Measurements from ENCODE around the gene BSN. TPM values are rescaled to one million over a fixed set of nuclear protein-coding genes. Genes with fewer than 3 reads are reported as not detected.
A peak's percentile ranks its signal among the peaks of the same experiment; 100 is the strongest.
"Not testable (repeated sequence)": the region's sequence is repeated elsewhere in the genome, so short reads cannot be mapped to it uniquely, and the experiment has no call there.

Gene BSN
- total RNA-seq, 2 donors from 2014 or later = 1.3 to 6.6 TPM

DNA sequence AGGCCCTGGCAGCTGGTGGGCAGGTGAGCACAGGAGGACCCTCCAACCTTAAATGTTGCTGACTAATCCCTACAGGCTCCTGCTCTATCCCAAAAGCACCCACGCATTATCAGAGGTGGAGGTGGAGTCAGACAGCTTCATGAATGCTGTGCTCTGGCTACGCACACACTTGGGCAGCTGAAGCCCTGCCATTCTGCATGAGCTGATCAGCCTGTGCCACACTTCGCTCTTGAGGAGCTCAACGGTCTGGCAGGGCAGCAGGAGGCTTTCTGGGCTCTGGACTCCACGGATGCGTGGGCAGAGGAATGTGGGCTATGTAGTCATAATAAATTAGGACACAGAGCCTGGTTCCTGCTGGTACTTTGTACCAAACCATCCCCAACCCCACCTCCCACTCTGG lies 128.9 kb downstream of the BSN start:
- ATAC-seq (no peak), DNase-seq (no peak)
- H3K4me3 ChIP-seq = no peak overlapping the region
- H3K27ac ChIP-seq = no peak overlapping the region
- no peaks in the 10 kb centered on the region for H3K9me3 ChIP-seq
- peaks cover 7% of the 10 kb centered on the region for H3K4me1 ChIP-seq
- 88% methylated on average over 6 of the region's 6 CpGs; no CpG with 5 or more reads in 1 of the 2 donors for WGBS, 2 donors
- TF ChIP-seq POLR2A (IDR thresholded peaks at IDR 0.05) = no peak
- TF ChIP-seq, protein P1, sequence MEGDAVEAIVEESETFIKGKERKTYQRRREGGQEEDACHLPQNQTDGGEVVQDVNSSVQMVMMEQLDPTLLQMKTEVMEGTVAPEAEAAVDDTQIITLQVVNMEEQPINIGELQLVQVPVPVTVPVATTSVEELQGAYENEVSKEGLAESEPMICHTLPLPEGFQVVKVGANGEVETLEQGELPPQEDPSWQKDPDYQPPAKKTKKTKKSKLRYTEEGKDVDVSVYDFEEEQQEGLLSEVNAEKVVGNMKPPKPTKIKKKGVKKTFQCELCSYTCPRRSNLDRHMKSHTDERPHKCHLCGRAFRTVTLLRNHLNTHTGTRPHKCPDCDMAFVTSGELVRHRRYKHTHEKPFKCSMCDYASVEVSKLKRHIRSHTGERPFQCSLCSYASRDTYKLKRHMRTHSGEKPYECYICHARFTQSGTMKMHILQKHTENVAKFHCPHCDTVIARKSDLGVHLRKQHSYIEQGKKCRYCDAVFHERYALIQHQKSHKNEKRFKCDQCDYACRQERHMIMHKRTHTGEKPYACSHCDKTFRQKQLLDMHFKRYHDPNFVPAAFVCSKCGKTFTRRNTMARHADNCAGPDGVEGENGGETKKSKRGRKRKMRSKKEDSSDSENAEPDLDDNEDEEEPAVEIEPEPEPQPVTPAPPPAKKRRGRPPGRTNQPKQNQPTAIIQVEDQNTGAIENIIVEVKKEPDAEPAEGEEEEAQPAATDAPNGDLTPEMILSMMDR (IDR thresholded peaks at IDR 0.05) = no peak
- peaks cover 0 to 26% of the 10 kb centered on the region in 2 donors for H3K36me3 ChIP-seq (replicated peaks in 1 of 2; ENCODE audit: insufficient read depth in 1 of 2, low read depth in 2 of 2)
- no peaks in the 10 kb centered on the region for H3K27me3 ChIP-seq
- intact Hi-C loops (cut with DNase I) = no loop called here

GRCh38 chr3:49684453-49684852 lies 130.2 kb downstream of the BSN start:
- H3K4me3 ChIP-seq; DNase-seq; ATAC-seq; H3K27ac ChIP-seq; intact Hi-C loops (cut with DNase I); H3K27me3 ChIP-seq; H3K9me3 ChIP-seq: not testable (repeated sequence)
- WGBS, 2 donors = 79% methylated on average over 2 of the region's 2 CpGs; no CpG with 5 or more reads in 1 of the 2 donors
- Histone ChIP-seq H3K36me3 (replicated peaks in 1 of 2; ENCODE audit: insufficient read depth in 1 of 2, low read depth in 2 of 2) (peaks cover 0 to 16% of the 10 kb centered on the region in 2 donors), H3K4me1 (peaks cover 16% of the 10 kb centered on the region)

DNA sequence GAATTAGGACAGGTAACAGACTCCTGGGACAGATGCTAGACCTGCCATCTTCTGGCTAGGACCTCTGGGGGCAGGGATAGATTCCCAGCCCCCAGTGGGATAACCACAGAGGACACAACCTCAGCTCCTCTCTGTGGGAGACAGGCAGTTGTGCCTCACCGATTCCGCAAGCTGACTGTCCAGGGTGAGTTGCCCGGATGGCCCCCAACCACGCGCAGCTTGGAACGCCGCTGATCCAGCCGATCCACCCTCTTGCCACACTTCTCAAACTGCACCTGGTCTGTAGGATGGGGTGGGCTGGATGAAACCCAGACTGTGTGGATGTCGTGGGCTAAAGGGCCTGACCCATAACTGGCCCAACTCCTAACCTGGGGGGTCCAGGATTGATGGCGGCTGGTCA lies 130.8 kb downstream of the BSN start:
- intact Hi-C loops (cut with DNase I) = not testable (repeated sequence)

GRCh38 chr3:49685846-49686245 lies 131.6 kb downstream of the BSN start:
- DNase-seq; H3K9me3 ChIP-seq; H3K27me3 ChIP-seq; ATAC-seq; H3K36me3 ChIP-seq (replicated peaks in 1 of 2; ENCODE audit: insufficient read depth in 1 of 2, low read depth in 2 of 2); intact Hi-C loops (cut with DNase I); H3K4me3 ChIP-seq: not testable (repeated sequence)
- H3K27ac ChIP-seq = peak overlapping the region in 3 of 4 donors; percentile 35 to 73 (median 66)
- WGBS, 2 donors = 34% methylated on average over 32 of the region's 36 CpGs; no CpG with 5 or more reads in 1 of the 2 donors
- H3K4me1 ChIP-seq = peaks cover 27% of the 10 kb centered on the region

More for the DNA sequence above, 130.8 kb downstream of the BSN start:
- Histone ChIP-seq H3K36me3 (replicated peaks in 1 of 2; ENCODE audit: insufficient read depth in 1 of 2, low read depth in 2 of 2) (peaks cover 0 to 13% of the 10 kb centered on the region in 2 donors), H3K4me1 (peaks cover 19% of the 10 kb centered on the region)
- DNase-seq, H3K4me3 ChIP-seq, H3K27ac ChIP-seq, H3K9me3 ChIP-seq, H3K27me3 ChIP-seq, ATAC-seq: not testable (repeated sequence)
- WGBS, 2 donors = 90 to 93% methylated on average over 8 to 9 of the region's 10 CpGs

GRCh38 chr3:49686346-49686745 lies 132.1 kb downstream of the BSN start:
- Histone ChIP-seq H3K4me1 (peaks cover 32% of the 10 kb centered on the region), H3K4me3 (peak overlapping the region; percentile 6 to 36), H3K27ac (peak overlapping the region; percentile 8 to 73 (median 50))
- DNase-seq (peak; percentile 92 to 93 (median 93)), ATAC-seq (peak; percentile 86)
- H3K9me3 ChIP-seq; H3K27me3 ChIP-seq; H3K36me3 ChIP-seq (replicated peaks in 1 of 2; ENCODE audit: insufficient read depth in 1 of 2, low read depth in 2 of 2); intact Hi-C loops (cut with DNase I): not testable (repeated sequence)
- WGBS, 2 donors = 1 to 3% methylated on average over 16 to 22 of the region's 29 CpGs

- H3K27me3 ChIP-seq; intact Hi-C loops (cut with DNase I); H3K36me3 ChIP-seq (replicated peaks in 1 of 2; ENCODE audit: insufficient read depth in 1 of 2, low read depth in 2 of 2); H3K9me3 ChIP-seq: not testable (repeated sequence)
- ATAC-seq (peak; percentile 65), DNase-seq (peak; percentile 75 to 91 (median 88))
- 13% methylated on average over 44 of the region's 44 CpGs; no CpG with 5 or more reads in 1 of the 2 donors for WGBS, 2 donors
- TF ChIP-seq POLR2A (IDR thresholded peaks at IDR 0.05) = peak in 2 of 3 donors; percentile 23 to 26
- H3K4me1 ChIP-seq = peaks cover 36% of the 10 kb centered on the region
- H3K27ac ChIP-seq = peak overlapping the region; percentile 8 to 73 (median 50)
- peak overlapping the region; percentile 6 to 36 for H3K4me3 ChIP-seq
Measured at GRCh38 chr3:49686769-49687423, 132.6 kb downstream of the BSN start.

- intact Hi-C loops (cut with DNase I); DNase-seq; H3K27me3 ChIP-seq; ATAC-seq; H3K4me3 ChIP-seq; H3K27ac ChIP-seq; H3K36me3 ChIP-seq (replicated peaks in 1 of 2; ENCODE audit: insufficient read depth in 1 of 2, low read depth in 2 of 2); H3K9me3 ChIP-seq: not testable (repeated sequence)
- peaks cover 36% of the 10 kb centered on the region for H3K4me1 ChIP-seq
- WGBS, 2 donors = 93 to 95% methylated on average over 2 to 9 of the region's 12 CpGs
Measured at GRCh38 chr3:49687424-49687795, 133.1 kb downstream of the BSN start.

- H3K4me3 ChIP-seq; H3K36me3 ChIP-seq (replicated peaks in 1 of 2; ENCODE audit: insufficient read depth in 1 of 2, low read depth in 2 of 2); DNase-seq; H3K9me3 ChIP-seq; intact Hi-C loops (cut with DNase I); H3K27me3 ChIP-seq; ATAC-seq: not testable (repeated sequence)
- Histone ChIP-seq H3K27ac (peak overlapping the region; percentile 63 to 90 (median 80)), H3K4me1 (peaks cover 36% of the 10 kb centered on the region)
- 50% methylated on average over 2 to 7 of the region's 7 CpGs for WGBS, 2 donors
Measured at GRCh38 chr3:49688338-49689045, 134.2 kb downstream of the BSN start.

All from body of pancreas (tissue), 4 donors.